Right lung (tissue), 10 donors: ENCODE measurements around the gene CILP2. TPM values are rescaled to one million over a fixed set of nuclear protein-coding genes. Genes with fewer than 3 reads are reported as not detected.

Experiments used
- DNase-seq, 2 donors: peaks; one replicate each; pipeline ENCODE4 v3.0.0-alpha.2; 2013
- long read RNA-seq, 8 donors: transcript quantifications; one replicate each; lab custom pipeline, GENCODE V29; 2026
- polyA plus RNA-seq, 5 donors: library from polyadenylated mRNA; unstranded; fragments of 120-200 nt; gene quantifications; one replicate each; pipeline versions ENCODE4 v1.2.1 to v1.2.3, GENCODE V29; 2013; ENCODE audit warnings: inconsistent platforms in 1 of 5, low replicate concordance in 1 of 5; ENCODE audit not compliant: insufficient read length in 5 of 5, insufficient read depth in 1 of 5

Gene CILP2, protein sequence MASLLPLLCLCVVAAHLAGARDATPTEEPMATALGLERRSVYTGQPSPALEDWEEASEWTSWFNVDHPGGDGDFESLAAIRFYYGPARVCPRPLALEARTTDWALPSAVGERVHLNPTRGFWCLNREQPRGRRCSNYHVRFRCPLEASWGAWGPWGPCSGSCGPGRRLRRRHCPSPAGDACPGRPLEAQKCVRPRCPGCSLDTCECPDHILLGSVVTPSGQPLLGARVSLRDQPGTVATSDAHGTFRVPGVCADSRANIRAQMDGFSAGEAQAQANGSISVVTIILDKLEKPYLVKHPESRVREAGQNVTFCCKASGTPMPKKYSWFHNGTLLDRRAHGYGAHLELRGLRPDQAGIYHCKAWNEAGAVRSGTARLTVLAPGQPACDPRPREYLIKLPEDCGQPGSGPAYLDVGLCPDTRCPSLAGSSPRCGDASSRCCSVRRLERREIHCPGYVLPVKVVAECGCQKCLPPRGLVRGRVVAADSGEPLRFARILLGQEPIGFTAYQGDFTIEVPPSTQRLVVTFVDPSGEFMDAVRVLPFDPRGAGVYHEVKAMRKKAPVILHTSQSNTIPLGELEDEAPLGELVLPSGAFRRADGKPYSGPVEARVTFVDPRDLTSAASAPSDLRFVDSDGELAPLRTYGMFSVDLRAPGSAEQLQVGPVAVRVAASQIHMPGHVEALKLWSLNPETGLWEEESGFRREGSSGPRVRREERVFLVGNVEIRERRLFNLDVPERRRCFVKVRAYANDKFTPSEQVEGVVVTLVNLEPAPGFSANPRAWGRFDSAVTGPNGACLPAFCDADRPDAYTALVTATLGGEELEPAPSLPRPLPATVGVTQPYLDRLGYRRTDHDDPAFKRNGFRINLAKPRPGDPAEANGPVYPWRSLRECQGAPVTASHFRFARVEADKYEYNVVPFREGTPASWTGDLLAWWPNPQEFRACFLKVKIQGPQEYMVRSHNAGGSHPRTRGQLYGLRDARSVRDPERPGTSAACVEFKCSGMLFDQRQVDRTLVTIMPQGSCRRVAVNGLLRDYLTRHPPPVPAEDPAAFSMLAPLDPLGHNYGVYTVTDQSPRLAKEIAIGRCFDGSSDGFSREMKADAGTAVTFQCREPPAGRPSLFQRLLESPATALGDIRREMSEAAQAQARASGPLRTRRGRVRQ
- polyA plus RNA-seq, result 1 to 10 TPM in 1 of 5 donors, under 1 TPM in 4; 0.16 to 1.0 (median 0.35) TPM
- long read RNA-seq, donor 1, result 0 reads
- long read RNA-seq, donor 2, result 0 reads
- long read RNA-seq, donor 3, result 0 reads
- long read RNA-seq, donor 4, result 0 reads
- long read RNA-seq, donor 5, result 0 reads
- long read RNA-seq, donor 6, result 0 reads
- long read RNA-seq, donor 7, result 0 reads
- long read RNA-seq, donor 8, result 0 reads

DNA sequence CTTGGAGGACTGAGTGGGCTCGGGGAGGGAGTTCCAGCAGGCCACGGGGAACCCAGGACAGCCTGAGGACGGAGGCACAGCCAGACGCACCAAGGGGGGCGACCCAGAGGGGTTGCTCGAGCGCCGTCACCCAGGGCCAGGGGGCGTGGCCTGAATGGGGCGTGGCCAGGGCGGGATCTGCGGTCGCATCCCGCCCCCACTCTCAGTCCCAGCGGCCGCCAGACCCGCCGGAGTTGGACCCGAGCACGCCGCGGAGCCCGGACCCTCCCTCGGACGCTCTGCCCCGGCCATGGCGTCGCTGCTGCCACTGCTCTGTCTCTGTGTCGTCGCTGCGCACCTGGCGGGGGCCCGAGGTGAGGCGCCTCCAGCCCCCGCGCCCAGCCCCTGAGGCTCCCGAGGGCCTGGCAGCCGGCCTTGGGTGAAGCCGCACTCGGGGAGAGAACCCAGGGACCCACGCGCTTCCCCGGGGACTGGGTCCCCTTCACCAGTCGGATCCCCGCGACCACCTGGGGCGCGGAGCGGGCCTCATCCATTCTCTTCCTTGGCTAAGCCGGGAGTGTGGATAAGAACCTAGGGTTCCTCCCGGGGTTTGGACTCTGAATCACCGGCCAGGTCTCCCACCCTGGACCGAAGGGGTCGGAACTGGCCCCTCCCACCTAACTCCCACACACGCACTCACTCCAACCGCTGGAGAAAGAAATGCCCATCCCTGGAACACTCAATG lies at the start of gene CILP2:
Gene CILP2, plus strand, starts transcription at position 205 of the 724 bp plus-strand sequence. Its CDS starts 85 bp downstream, at position 290.
- DNase-seq, result no peak

DNA sequence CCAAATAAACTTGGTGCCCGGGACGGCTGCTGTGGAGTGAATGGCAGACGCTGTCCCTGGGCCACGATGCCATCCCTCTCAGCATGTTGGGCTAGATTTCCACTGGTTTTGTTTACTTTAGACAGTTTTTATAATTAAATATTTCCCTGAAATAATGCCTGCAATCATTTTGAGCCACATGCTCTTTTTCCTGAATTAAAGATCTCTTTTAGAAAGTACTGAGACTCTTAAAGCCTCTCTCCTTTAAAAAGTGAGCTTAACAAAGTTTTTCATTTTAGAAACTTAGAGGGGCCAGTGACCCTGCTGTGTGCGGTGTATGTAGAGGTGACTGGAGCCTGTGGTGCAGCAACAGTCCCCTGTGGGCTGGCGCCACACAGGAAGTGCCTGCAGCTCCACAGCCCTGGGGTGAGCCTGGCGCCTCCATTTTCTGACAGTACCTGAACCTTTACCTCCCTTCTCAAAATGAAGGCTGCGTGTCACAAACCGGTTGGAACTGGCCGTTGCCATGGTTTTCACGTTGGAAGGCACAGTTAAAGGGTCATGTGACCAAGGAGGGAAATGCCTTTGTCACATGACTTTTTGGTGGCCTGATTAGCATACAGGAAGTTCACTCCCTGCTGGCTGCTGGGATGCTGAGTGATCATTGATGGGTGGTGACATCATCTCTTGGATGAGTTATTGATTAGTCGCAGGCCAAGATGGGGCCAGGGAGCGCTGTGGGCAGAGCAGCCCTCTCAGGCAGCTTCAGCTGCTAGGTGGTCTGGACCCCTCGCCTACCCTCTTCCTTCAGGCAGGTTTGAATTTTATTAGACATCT lies 49.0 kb upstream of the CILP2 start:
- DNase-seq, result peak; percentile 79 to 87

DNA sequence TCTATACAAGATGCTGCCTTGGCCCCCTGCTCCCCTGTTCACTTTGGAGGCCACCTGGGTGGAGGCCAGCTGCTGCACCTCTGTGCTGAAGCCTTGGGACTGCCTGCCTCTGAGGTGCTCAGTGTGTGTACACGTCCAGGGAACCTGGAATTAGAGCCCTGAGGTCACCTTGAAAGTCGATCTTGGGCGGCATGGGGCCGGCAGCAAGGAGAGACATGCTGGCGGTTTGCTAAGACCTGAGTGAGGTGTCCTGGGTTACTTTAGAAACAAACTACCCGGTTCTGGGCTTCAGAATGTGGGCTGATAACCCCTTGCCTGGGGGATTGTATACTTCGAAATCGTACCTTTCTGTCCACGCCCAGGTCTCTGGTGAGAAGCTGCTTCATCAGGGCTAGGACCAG lies 48.3 kb upstream of the CILP2 start:
- no peak for DNase-seq

DNA sequence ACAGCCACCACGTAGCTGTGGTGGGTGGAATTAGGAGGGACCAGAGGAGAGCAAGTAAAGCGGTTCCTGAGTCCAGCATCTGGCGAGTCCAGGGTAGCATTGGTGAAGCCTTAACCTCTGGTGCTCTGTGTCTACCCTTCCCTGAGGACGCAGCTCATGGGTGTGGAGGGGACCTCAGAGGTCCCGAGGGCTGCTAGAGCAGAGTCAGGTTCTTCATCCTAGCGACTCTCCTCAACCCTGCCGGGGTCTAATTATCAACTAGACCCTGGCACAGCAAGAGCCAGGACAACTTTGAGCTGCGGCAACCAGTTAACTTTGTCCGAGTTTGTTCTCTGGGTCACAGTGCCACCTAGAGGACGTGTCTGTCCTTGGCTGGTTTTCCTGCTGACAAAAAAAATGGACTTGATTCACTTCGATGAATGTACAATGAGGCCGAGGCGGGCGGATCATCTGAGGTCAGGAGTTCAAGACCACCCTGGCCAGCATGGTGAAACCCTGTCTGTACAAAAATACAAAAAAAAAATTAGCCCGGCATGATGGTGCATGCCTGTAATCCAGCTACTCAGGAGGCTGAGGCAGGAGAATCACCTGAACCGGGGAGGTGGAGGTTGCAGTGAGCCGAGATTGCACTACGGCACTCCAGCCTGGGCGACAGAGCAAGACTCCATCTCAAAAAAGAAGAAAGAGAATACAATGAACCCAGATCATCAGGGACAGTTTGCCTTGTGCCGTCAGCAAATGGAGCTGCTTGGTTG lies 47.7 kb upstream of the CILP2 start:
- peak; percentile 72 to 85 for DNase-seq

DNA sequence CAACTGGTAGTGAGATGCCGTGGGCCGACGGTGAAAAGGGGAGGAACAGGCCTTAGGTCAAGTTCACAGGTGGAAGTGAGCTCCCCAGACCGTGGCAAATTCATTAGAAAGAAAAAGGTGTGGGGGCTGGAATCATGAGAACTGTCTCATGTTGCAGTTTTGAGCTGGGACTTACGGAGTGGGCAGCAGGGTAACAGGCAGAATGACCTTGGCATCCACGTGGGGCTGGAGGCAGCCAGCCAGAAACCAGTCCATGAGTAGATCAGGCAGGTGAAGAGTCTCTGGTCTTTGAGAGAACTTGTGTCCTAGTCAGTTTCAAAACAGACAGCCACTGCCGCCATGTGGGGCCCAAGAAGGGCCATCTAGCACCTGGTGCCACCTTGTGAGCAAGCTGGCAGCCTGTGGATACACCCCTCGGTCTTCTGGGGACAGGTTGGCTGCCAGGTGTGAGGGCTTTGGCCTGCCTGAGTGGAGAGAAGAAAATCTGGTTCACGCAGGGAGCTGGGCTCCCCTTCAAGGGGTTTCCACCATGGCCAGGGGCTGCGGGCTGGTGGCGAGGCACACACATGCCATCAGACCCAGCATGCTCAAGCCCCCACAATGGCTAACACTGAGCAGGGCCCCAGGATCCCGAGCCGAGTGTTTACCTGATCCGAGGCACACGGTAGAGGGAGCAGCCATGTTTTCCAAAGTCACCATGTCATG lies 46.6 kb upstream of the CILP2 start:
- DNase-seq, result no peak

DNA sequence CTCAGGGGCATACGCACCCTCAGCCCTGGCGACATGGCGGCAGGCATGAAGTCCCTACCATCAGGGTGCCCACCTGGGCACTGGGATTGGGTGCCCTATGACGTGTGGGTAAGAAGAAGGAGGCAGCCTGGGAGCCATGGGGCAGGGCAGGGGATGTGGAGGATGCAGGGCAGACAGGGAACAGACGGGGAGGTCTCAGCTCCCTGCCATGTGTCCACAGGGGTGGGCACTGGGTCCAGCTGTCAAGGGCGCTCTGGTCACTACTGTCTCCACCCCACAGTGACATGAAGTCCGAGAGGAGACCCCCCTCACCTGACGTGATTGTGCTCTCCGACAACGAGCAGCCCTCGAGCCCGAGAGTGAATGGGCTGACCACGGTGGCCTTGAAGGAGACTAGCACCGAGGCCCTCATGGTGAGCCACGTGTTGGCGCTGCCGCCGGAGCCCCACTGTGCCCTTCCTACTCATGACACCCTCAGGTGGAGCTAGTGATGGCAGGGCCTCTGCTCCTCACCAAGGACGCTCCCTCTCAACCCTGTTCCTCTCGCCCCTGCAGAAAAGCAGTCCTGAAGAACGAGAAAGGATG lies 45.9 kb upstream of the CILP2 start:
- DNase-seq, result no peak

DNA sequence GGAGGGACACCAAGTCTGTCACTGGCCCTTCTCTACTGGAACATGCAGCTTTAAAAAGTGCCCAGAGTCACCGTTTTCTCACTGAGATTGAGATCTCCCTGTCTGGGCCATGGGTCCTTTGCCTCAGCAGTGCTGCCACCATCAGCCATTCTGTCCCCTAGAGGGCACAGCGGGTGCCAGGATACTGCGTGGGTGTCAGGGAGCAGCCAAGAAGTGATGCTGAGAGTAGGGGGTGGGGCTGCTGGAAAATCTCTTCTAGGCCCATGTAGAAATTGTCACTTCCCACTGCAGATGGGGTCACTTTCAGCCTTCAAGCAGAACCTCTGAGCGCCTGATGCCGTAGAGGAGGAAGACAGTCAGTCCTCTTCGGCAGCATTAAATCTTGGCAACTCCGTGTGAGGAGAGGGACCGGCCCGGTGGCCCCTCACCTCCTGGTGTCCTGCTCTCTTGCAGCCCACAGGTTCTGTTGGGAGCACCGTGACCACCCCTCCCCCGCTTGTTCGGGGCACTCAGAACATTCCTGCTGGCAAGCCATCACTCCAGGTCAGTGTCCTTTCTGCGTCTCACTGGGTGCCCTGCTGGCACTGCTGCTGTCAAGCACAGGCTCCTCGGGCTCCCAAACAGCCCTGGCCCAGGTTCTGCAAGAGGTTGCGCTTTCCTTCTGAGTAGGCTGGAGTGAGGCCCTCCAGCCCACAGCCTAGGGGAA lies 44.1 kb upstream of the CILP2 start:
- DNase-seq, result no peak

DNA sequence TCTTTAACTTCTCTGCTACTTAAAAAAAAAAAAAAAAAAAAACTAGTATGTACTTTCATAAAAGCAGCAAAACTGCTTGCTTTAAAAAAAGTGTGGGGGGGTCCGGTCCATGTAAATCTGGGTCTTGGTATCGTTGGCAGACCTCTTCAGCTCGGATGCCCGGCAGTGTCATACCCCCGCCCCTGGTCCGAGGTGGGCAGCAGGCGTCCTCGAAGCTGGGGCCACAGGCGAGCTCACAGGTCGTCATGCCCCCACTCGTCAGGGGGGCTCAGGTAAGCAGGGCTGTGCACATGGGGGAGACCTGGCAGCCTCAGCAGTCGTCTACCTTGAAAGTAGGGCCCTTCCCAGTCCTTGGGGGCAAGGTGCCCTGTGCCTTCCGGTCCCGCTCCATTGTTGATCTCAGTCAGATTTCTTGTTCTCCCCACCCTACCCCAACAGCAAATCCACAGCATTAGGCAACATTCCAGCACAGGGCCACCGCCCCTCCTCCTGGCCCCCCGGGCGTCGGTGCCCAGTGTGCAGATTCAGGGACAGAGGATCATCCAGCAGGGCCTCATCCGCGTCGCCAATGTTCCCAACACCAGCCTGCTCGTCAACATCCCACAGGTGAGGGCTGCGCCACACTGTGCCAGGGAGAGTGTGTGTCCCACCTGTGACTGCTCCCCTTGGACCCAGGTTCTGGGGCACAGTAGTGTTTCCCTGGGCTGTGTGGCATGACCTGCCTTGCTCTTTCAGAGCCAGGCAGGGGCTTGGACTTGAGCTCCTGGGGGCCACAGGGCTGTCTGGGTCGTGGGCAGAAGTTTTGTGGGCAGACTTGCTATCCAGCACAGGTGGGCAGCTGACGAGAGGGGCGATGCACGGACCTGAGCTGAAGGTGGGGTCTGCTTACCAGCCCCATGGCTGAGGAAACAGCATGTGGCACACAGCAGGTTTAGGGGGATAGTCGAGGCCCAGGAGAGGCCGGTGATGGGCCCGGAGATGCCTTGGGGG lies 42.2 kb upstream of the CILP2 start:
- no peak for DNase-seq

DNA sequence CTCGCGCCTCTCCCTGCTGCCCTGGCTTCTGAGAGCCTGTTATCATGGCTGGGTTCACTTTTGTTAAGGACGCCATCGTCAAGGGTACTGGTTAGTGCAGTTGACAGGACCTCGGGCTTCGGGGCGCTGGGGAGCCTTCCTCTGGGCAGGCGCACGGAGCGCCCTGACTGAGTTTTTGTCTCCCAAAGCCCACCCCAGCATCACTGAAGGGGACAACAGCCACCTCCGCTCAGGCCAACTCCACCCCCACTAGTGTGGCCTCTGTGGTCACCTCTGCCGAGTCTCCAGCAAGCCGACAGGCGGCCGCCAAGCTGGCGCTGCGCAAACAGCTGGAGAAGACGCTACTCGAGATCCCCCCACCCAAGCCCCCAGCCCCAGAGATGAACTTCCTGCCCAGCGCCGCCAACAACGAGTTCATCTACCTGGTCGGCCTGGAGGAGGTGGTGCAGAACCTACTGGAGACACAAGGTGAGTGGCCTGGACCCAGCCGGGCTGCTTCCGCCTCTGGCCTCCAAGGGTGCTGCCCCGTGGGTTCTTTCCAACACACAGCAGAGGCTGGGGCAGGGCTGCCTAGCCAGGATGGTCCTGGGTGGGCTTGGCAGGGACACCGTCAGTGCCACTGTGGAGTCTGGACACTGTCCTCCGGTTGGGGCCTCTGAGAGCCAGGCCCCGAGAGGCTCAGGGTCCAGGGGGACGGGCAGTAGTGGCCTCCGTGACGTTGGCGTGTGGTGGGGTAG lies 39.6 kb upstream of the CILP2 start:
- no peak for DNase-seq

DNA sequence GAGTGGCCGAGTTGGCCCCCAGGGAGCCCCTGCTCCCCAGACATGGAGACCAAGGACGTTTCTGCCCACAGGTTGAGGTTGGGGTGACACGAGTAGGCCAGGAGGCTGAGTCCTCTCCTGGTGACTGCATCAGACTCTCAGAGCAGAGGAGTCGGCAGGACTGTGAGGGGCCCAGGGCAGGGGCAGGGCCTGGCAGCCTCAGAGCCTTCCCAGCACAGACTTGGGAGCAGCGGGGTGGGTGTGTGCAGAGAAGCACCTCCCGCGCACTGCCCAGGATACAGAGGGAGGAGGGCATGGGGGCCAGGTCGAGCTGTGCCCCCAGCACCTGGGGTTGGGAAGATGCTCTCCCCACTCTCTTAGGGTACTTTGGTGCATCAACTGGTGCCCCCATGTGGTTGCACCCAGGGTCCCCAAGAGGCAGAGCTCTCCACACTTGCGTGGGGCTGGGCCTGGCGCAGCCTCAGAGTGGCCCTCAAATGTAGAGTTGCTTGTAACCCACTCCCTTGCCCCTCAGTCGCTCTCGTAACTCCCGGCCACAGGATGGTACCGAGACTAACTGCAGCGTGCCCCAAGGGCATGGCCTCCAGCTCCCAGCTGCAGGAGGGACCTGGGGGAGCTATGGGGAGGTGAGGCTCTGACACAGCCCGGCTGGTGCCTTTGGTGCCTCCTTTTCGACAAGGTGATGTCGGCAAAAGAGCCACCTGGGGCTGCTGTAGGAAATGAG lies 38.6 kb upstream of the CILP2 start:
- no peak for DNase-seq

DNA sequence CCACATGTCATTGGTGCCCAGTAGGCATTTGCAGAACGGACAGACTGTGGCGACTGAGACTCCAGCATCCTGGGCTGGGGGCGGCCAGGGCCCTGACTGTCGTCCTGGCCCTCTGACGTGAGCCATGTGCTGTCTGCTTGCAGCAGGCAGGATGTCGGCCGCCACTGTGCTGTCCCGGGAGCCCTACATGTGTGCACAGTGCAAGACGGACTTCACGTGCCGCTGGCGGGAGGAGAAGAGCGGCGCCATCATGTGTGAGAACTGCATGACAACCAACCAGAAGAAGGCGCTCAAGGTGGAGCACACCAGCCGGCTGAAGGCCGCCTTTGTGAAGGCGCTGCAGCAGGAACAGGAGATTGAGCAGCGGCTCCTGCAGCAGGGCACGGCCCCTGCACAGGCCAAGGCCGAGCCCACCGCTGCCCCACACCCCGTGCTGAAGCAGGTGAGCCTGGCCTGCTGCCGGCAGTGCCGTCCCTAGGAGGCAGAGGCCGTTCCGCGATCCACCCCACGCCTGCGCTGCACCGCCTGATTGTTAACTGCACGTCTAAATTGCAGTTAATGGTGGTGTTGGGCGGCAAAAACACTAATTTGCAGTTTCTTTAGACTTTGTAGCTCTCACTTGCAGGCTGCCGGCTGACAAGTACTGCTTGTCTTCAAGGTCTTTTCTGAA lies 37.0 kb upstream of the CILP2 start:
- no peak for DNase-seq

DNA sequence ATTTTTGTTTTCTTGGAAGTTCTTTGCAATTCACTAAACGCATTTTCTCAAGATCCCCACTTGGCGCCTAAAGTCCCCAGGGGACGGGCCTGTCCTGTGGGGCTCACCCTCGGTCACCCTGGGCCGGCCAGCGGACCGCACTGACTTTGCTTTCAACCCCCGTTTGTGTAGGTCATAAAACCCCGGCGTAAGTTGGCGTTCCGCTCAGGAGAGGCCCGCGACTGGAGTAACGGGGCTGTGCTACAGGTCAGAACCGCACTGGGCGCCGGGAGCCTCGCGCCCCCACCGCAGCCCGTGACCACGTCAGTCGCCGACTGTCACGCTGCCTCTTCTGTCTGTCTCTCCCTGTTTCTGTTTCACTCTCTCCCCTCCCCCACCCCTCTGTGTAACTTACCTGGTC lies 36.3 kb upstream of the CILP2 start:
- no peak for DNase-seq

DNA sequence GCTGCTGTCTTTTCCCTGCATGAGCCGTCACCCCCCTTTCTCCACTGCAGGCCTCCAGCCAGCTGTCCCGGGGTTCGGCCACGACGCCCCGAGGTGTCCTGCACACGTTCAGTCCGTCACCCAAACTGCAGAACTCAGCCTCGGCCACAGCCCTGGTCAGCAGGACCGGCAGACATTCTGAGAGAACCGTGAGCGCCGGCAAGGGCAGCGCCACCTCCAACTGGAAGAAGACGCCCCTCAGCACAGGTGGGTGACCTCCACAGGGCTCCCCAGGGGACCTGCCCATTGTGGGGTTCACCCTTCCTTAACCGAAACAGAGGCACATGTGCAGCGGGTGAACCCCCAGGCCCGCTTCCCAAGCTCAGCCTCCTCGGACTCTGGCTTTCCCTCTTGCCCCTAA lies 35.8 kb upstream of the CILP2 start:
- DNase-seq, result no peak
